Measurements from ENCODE around the gene PLA2G4A.
A peak's percentile ranks its signal among the peaks of the same experiment; 100 is the strongest.

DNA sequence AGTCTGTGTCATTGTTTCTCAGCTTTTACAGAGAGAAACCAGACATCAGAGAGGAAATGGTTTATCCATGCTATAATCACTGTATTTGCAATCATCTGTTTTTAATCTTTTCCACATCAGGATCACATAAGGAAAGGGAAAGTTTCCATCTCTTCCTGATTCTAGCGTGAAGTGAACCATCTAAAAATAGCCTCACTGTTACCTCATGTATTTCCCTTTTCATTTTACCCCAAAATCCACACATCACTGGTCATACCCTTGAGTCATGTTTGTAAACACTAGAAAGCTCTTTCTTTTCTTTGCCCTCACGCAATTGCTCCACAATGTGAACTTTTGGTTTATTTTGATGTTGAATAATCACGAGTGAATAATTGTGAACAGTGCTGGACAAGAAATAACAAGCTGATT is 146.0 kb downstream of the PLA2G4A start:
- no peak for TF ChIP-seq EZH2 (IDR thresholded peaks at IDR 0.05)
- TF ChIP-seq POLR2AphosphoS5 (IDR thresholded peaks at IDR 0.05; ENCODE audit: borderline replicate concordance, low read depth, low read length): peak; percentile 50; the same call in 1 of the 2 replicates
- TF ChIP-seq FOXP2 (optimal IDR thresholded peaks at IDR 0.05; ENCODE audit: control extremely low read depth, extremely low read length, insufficient read depth): no peak

Data from SK-N-MC (cell line).